Large intestine (tissue), 12 donors: ENCODE data around the gene BFSP1. TPM values are rescaled to one million over a fixed set of nuclear protein-coding genes. Genes with fewer than 3 reads are reported as not detected.
A peak's percentile ranks its signal among the peaks of the same experiment; 100 is the strongest.

Experiments used
- DNase-seq, 2 donors: peaks; one replicate each; pipeline versions ENCODE4 v3.0.0 to v3.0.0-alpha.2; 2013
- H3K27ac ChIP-seq: one replicate; pipeline ENCODE4 v1.5.1; 2013; ENCODE audit warnings: low read length
- H3K27me3 ChIP-seq: 2 replicates; pipeline ENCODE4 v1.6.1; 2013; ENCODE audit warnings: low read length; ENCODE audit not compliant: control insufficient read depth, insufficient read depth
- H3K36me3 ChIP-seq: 2 replicates; pipeline ENCODE4 v1.6.1; 2013; ENCODE audit warnings: low read length; ENCODE audit not compliant: control insufficient read depth, insufficient read depth
- H3K4me1 ChIP-seq: one replicate; pipeline ENCODE4 v1.6.1; 2013; ENCODE audit warnings: low read length; ENCODE audit not compliant: control insufficient read depth, insufficient read depth
- H3K4me3 ChIP-seq: one replicate; pipeline ENCODE4 v1.5.1; 2013; ENCODE audit warnings: low read length
- H3K9me3 ChIP-seq: one replicate; pipeline ENCODE4 v1.6.1; 2013; ENCODE audit warnings: mild to moderate bottlenecking, low read depth, low read length, moderate library complexity; ENCODE audit not compliant: control insufficient read depth
- WGBS: methylation state at CpG from one replicate; pipeline ENCODE4 v1.1.5; 2013; ENCODE audit warnings: low lambda C conversion rate; ENCODE audit not compliant: insufficient coverage; 5-methylcytosine and 5-hydroxymethylcytosine counted together
- long read RNA-seq, 11 donors: transcript quantifications; one replicate each; lab custom pipeline, GENCODE V29; 2026
- polyA plus RNA-seq: library from polyadenylated mRNA; unstranded; fragments of 120-200 nt; gene quantifications from one replicate; pipeline ENCODE4 v1.2.1, GENCODE V29; 2013

Gene BFSP1
- polyA plus RNA-seq: 1.1 TPM
- long read RNA-seq, donor 1: 0 reads
- long read RNA-seq, donor 2, partial matches to known transcripts: 0 of 1 reads
- long read RNA-seq, donor 2, other reads (novel, unspliced or antisense): 0 of 1 reads
- long read RNA-seq, donor 3, partial matches to known transcripts: 745 of 810 reads
- long read RNA-seq, donor 3, other reads (novel, unspliced or antisense): 65 of 810 reads
- long read RNA-seq, donor 4: 0 reads
- long read RNA-seq, donor 5: 0 reads
- long read RNA-seq, donor 6, partial matches to known transcripts: 649 of 681 reads
- long read RNA-seq, donor 6, other reads (novel, unspliced or antisense): 32 of 681 reads
- long read RNA-seq, donor 7: 0 reads
- long read RNA-seq, donor 8, partial matches to known transcripts: 0 of 2 reads
- long read RNA-seq, donor 8, other reads (novel, unspliced or antisense): 0 of 2 reads
- long read RNA-seq, donor 9: 0 reads
- long read RNA-seq, donor 10: 0 reads
- long read RNA-seq, donor 11, partial matches to known transcripts: 0 of 1 reads
- long read RNA-seq, donor 11, other reads (novel, unspliced or antisense): 0 of 1 reads

GRCh38 chr20:17530716-17531664 is at the start of gene BFSP1:
Gene BFSP1 (minus strand): TSS chr20:17531379. CDS start chr20:17531329, 50 bp downstream.
- WGBS: no CpG with 5 or more reads among the region's 111 CpGs
- H3K27ac ChIP-seq: peak within 1 kb of the TSS; percentile 41
- peaks cover 4% of the 10 kb centered on the region for H3K4me1 ChIP-seq
- no peaks in the 10 kb centered on the region for H3K27me3 ChIP-seq
- DNase-seq: peak; percentile 34 to 72
- no peaks in the 10 kb centered on the region for H3K9me3 ChIP-seq
- H3K4me3 ChIP-seq: peak within 1 kb of the TSS; percentile 40
- no peaks in the 10 kb centered on the region for H3K36me3 ChIP-seq

- Histone ChIP-seq H3K36me3 (no peaks in the 10 kb centered on the region), H3K27ac (no peak overlapping the region), H3K27me3 (no peaks in the 10 kb centered on the region), H3K4me1 (no peaks in the 10 kb centered on the region), H3K4me3 (no peak overlapping the region), H3K9me3 (no peaks in the 10 kb centered on the region)
- DNase-seq: no peak
- no CpG with 5 or more reads among the region's 2 CpGs for WGBS
Measured at GRCh38 chr20:17580895-17581294, 49.7 kb upstream of the BFSP1 start.

GRCh38 chr20:17579369-17580039 is 48.3 kb upstream of the BFSP1 start:
- no peaks in the 10 kb centered on the region for H3K9me3 ChIP-seq
- no peaks in the 10 kb centered on the region for H3K36me3 ChIP-seq
- no peak overlapping the region for H3K4me3 ChIP-seq
- no peaks in the 10 kb centered on the region for H3K4me1 ChIP-seq
- no peak for DNase-seq
- WGBS: no CpG with 5 or more reads among the region's 4 CpGs
- H3K27ac ChIP-seq: no peak overlapping the region
- no peaks in the 10 kb centered on the region for H3K27me3 ChIP-seq

GRCh38 chr20:17576215-17576614 is 45.0 kb upstream of the BFSP1 start:
- Histone ChIP-seq H3K27ac (no peak overlapping the region), H3K4me3 (no peak overlapping the region)
- DNase-seq: no peak

GRCh38 chr20:17573463-17573862 is 42.3 kb upstream of the BFSP1 start:
- 100% methylated on average over 3 of the region's 3 CpGs for WGBS
- Histone ChIP-seq H3K4me3 (no peak overlapping the region), H3K4me1 (peaks cover 10% of the 10 kb centered on the region), H3K27me3 (no peaks in the 10 kb centered on the region), H3K36me3 (peaks cover 3% of the 10 kb centered on the region), H3K27ac (no peak overlapping the region), H3K9me3 (no peaks in the 10 kb centered on the region)
- no peak for DNase-seq

More at GRCh38 chr20:17576215-17576614, 45.0 kb upstream of the BFSP1 start:
- peaks cover 9% of the 10 kb centered on the region for H3K4me1 ChIP-seq
- WGBS: 75% methylated on average over 4 of the region's 8 CpGs
- no peaks in the 10 kb centered on the region for H3K9me3 ChIP-seq
- H3K27me3 ChIP-seq: no peaks in the 10 kb centered on the region
- peaks cover 3% of the 10 kb centered on the region for H3K36me3 ChIP-seq

GRCh38 chr20:17572034-17572638 is 41.0 kb upstream of the BFSP1 start:
- H3K36me3 ChIP-seq: peaks cover 3% of the 10 kb centered on the region
- 40% methylated on average over 1 of the region's 7 CpGs for WGBS
- H3K9me3 ChIP-seq: no peaks in the 10 kb centered on the region
- no peak overlapping the region for H3K4me3 ChIP-seq
- no peaks in the 10 kb centered on the region for H3K27me3 ChIP-seq
- DNase-seq: peak in 1 of 2 donors; percentile 28
- peaks cover 15% of the 10 kb centered on the region for H3K4me1 ChIP-seq
- peak overlapping the region; percentile 96 for H3K27ac ChIP-seq

GRCh38 chr20:17571153-17571527 is 40.0 kb upstream of the BFSP1 start:
- peaks cover 3% of the 10 kb centered on the region for H3K36me3 ChIP-seq
- no peaks in the 10 kb centered on the region for H3K27me3 ChIP-seq
- WGBS: 0% methylated on average over 1 of the region's 6 CpGs
- peaks cover 15% of the 10 kb centered on the region for H3K4me1 ChIP-seq
- H3K4me3 ChIP-seq: peak overlapping the region; percentile 78
- no peaks in the 10 kb centered on the region for H3K9me3 ChIP-seq
- H3K27ac ChIP-seq: peak overlapping the region; percentile 96
- DNase-seq: peak in 1 of 2 donors; percentile 27

GRCh38 chr20:17570347-17571152 is 39.4 kb upstream of the BFSP1 start:
- Histone ChIP-seq H3K36me3 (peaks cover 3% of the 10 kb centered on the region), H3K4me1 (peaks cover 15% of the 10 kb centered on the region), H3K9me3 (no peaks in the 10 kb centered on the region), H3K27ac (peak overlapping the region; percentile 96), H3K4me3 (peak overlapping the region; percentile 78), H3K27me3 (no peaks in the 10 kb centered on the region)
- 20% methylated on average over 1 of the region's 43 CpGs for WGBS
- DNase-seq: peak; percentile 60 to 78
